Omental fat pad (tissue), 4 donors: ENCODE measurements around the gene RAPGEF6. TPM values are rescaled to one million over a fixed set of nuclear protein-coding genes. Genes with fewer than 3 reads are reported as not detected.
"Not testable (repeated sequence)": the region's sequence is repeated elsewhere in the genome, so short reads cannot be mapped to it uniquely, and the experiment has no call there.

ENCODE experiments used
- ATAC-seq: fragments of 150-250 bp; one replicate; pipeline ENCODE4 v1.9.1; 2016; ENCODE audit warnings: mild to moderate bottlenecking, moderate library complexity; ENCODE audit not compliant: low FRiP score
- DNase-seq: peaks from one replicate; pipeline ENCODE4 v3.0.0-alpha.2; 2019; ENCODE audit warnings: low spot score
- CTCF ChIP-seq, 3 donors: fragments of 450-650 bp; IDR thresholded peaks; one replicate each; pipeline ENCODE4 v1.5.1; 2016 to 2017; ENCODE audit warnings: antibody characterized with exemption in 3 of 3, mild to moderate bottlenecking in 3 of 3, moderate library complexity in 2 of 3
- total RNA-seq, 4 donors: library from RNA; depleted of rRNA; stranded (reverse); fragments of >200 nt; gene quantifications; one replicate each; pipeline ENCODE4 v1.1.0, GENCODE V29; 2016

The RAPGEF6 gene
- total RNA-seq, 4 donors from 2014 or later, result 14.7 to 31.5 (median 24.2) TPM

GRCh38 chr5:131509801-131510200, 125.2 kb downstream of the RAPGEF6 start:
- TF ChIP-seq CTCF (IDR thresholded peaks at IDR 0.05), result no peak
- ATAC-seq, result no peak
- no peak for DNase-seq

- DNase-seq, result no peak
- no peak for TF ChIP-seq CTCF (IDR thresholded peaks at IDR 0.05)
- ATAC-seq, result no peak
These were observed 129.7 kb downstream of the RAPGEF6 start for GRCh38 chr5:131505237-131505908.

- TF ChIP-seq CTCF (IDR thresholded peaks at IDR 0.05), result no peak
- ATAC-seq (no peak), DNase-seq (no peak)
These were observed 138.7 kb downstream of the RAPGEF6 start for GRCh38 chr5:131496400-131496713.

DNA sequence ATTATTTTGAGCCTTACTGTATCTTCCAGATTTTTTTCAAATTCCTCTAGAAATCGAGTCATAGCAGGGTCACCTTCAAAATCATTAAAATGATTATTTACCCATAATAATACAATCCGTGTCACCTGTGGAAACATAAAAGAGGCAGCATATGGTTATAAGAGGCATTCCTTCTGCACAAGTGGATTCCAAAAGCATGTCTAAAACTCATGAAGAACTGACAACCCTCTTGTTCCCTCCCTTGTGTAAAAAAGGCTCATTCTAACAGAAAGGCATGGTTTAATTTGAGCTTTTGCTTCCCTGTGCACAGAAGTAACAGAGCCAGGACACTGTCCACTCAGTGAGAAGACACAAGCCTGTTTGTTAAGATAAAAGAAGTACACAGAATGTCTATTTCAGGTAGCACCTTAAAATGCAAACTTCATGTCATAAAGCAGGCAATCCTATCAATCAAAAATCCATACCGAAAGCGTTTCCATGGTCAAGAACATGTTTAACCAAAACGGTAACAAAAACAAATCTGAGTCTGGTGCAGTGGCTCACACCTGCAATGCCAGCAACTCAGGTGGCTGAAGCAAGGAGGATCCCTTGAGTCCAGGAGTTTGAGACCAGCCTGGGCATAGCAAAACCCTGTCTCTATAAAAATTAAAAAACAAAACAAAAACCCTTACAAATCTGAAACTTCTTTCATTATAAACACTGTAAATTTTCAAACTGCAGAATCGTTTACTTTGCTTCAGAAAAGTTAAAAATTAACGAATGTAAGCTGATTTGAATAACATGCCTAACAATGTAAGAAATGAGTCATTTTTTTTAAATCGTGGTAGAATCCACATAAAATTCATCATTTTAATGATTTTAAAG, 139.3 kb downstream of the RAPGEF6 start:
- DNase-seq (no peak), ATAC-seq (no peak)

GRCh38 chr5:131491749-131492148, 143.3 kb downstream of the RAPGEF6 start:
- ATAC-seq, result no peak
- no peak for DNase-seq
- TF ChIP-seq CTCF (IDR thresholded peaks at IDR 0.05), result no peak

More for the DNA sequence above, 139.3 kb downstream of the RAPGEF6 start:
- no peak for TF ChIP-seq CTCF (IDR thresholded peaks at IDR 0.05)

DNA sequence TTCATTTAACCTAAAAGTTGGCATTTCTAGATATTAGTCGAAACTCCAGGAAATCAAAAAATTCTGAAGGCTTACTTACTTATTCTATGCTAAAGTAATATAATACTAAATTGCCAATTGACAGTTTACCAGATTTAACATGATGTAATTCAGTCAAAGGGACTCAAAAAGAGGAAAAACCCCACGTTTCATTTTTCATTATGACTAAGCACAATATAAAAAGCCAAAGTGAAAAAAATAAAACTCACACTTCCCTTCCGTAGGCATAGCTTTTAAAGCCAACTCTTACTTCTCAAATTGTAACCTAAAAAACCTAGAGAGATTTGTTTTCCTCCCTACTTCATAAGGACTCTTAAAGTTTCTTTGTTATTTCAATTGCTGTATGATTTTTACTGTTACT, 146.6 kb downstream of the RAPGEF6 start:
- TF ChIP-seq CTCF (IDR thresholded peaks at IDR 0.05), result no peak
- no peak for ATAC-seq
- no peak for DNase-seq

GRCh38 chr5:131487371-131487770, 147.7 kb downstream of the RAPGEF6 start:
- DNase-seq, ATAC-seq: not testable (repeated sequence)
